Fibroblast of the aortic adventitia (primary cell): ENCODE results near the gene DOCK10. TPM values are rescaled to one million over a fixed set of nuclear protein-coding genes. Genes with fewer than 3 reads are reported as not detected.
"Not testable (repeated sequence)": the region's sequence is repeated elsewhere in the genome, so short reads cannot be mapped to it uniquely, and the experiment has no call there.

ENCODE experiments used
- DNase-seq: peaks from one replicate; pipeline ENCODE4 v3.0.0-alpha.2; 2010; ENCODE audit warnings: low read depth
- H3K4me3 ChIP-seq: 2 replicates; pipeline ENCODE4 v1.5.1; 2011; ENCODE audit warnings: low read depth, mild to moderate bottlenecking, control low read depth, low read length, moderate library complexity
- total RNA-seq: library from RNA; depleted of rRNA; stranded (reverse); fragments of >200 nt; gene quantifications from 2 replicates; pipeline ENCODE4 v1.2.3, GENCODE V29; 2012; ENCODE audit warnings: low replicate concordance
- TF ChIP-seq, protein P1 (sequence below): IDR thresholded peaks from 2 replicates; pipeline ENCODE4 v1.5.1; 2011; ENCODE audit warnings: mild to moderate bottlenecking, low read length, control low read depth, inconsistent platforms; ENCODE audit not compliant: insufficient read depth

Gene DOCK10
- total RNA-seq, 1 donor: 66.2 TPM

DNA sequence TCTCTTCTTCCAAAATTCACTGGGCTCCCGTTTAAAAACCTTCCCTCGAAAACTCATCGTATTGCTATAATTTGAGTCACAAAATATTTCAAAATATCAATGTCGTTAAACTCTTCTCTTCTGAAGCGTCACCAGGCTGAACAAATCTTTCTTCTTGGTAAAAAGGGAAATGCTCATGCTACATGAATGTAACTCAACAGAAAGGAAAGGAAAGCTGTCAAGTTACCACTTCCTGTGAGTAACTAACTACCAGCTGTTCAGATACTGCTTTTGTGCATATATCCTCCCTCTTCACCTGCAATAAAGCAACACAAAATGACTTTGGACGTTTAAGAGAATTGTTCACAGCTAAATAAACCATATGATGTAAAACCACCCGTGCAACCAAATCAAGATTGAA is 95.4 kb downstream of the DOCK10 start:
- TF ChIP-seq, protein P1, sequence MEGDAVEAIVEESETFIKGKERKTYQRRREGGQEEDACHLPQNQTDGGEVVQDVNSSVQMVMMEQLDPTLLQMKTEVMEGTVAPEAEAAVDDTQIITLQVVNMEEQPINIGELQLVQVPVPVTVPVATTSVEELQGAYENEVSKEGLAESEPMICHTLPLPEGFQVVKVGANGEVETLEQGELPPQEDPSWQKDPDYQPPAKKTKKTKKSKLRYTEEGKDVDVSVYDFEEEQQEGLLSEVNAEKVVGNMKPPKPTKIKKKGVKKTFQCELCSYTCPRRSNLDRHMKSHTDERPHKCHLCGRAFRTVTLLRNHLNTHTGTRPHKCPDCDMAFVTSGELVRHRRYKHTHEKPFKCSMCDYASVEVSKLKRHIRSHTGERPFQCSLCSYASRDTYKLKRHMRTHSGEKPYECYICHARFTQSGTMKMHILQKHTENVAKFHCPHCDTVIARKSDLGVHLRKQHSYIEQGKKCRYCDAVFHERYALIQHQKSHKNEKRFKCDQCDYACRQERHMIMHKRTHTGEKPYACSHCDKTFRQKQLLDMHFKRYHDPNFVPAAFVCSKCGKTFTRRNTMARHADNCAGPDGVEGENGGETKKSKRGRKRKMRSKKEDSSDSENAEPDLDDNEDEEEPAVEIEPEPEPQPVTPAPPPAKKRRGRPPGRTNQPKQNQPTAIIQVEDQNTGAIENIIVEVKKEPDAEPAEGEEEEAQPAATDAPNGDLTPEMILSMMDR: no peak
- no peak for DNase-seq
- no peak overlapping the region for H3K4me3 ChIP-seq

DNA sequence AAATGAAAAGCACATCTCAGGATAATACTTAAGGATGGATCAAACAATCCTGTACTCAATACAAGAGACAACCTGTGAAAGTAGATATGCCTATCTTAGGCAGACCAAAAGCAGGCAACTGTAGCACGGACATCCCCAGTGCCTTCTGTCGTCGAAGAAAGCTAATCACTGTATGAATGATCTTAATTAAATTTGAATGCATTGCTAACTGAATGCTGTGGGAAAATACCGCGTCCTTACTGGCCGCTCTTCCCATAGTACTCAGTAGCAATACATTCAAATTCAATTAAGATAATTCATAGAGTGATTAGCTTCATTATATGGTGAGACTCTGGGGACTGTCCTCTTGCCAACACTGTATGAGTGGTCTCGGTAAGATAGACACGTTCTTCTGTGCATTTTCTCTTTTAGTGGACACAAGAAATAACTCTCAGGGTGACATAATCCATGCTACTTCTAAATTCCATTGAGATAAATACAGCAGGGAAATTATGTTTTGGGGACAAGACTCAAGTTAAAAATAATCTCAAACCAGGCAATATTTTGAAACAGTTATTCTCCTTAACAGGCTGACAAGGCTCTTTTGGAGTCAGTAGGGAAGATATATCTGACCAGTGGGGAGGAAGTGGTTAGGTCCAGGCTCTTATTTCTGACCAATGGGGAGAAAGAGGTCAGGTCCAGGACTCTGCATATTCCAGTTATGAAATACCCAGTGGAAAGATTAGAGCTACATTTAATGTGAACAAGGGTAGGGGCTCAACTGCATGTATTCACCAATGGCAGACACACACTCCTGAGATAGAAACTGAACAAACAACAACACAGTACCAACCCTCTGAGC is 97.3 kb downstream of the DOCK10 start:
- DNase-seq: no peak
- H3K4me3 ChIP-seq: no peak overlapping the region
- TF ChIP-seq, protein P1: no peak

DNA sequence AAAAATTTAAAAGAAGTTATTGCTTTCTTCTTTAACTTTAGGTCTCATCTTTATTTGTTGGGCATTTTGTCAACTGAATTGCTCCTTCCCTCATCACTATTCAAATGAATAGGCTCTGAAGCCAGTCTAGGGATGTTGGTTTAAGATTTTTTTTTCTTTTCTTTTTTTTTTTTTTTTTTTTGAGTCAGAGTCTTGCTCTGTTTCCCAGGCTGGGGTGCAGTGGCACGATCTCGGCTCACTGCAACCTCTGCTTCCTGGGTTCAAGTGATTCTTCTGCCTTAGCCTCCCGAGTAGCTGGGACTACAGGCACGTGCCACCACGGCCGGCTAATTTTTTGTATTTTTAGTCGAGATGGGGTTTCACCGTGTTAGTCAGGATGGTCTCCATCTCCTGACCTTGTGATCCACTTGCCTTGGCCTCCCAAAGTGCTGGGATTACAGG is 98.6 kb downstream of the DOCK10 start:
- not testable (repeated sequence) for H3K4me3 ChIP-seq, DNase-seq

DNA sequence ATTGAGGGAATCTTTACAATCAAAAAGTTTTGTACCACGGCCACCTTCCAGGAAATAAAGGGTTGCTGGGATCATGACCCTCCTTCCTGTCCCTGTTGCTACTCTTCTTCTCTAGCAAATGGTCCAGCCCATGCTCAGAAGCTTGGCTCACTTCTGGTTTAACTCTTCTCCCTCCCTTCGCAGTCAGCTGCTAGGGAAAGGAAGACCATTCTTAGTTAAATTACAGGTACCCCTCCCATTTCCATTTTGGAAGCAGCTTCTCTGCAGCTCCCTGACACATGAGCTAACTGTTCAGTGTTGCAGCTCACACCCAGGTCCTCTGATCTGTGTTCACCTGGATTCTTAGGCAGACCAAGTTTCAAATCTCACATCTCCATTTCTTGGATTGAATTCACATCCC is 100.3 kb downstream of the DOCK10 start:
- H3K4me3 ChIP-seq: no peak overlapping the region
- TF ChIP-seq, protein P1: no peak
- no peak for DNase-seq

DNA sequence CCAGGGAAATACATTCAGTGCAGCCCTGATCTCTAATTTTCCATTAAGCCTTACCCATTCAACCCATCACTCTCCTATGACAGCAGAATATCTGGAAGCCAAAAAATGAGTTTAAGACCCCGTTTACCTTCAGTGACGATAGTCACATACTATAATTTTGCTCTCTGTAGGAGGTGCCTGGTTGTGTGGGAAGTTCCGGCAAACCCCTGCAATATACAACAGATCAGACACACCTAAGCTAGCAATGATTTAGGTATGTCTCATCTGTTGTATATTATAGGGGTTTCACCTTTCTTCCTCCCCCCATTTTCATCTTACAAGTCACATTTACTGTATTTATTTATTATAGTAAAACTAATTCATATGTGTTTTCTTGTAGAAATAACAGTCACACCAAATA is 101.7 kb downstream of the DOCK10 start:
- TF ChIP-seq, protein P1: no peak
- no peak for DNase-seq
- H3K4me3 ChIP-seq: no peak overlapping the region

DNA sequence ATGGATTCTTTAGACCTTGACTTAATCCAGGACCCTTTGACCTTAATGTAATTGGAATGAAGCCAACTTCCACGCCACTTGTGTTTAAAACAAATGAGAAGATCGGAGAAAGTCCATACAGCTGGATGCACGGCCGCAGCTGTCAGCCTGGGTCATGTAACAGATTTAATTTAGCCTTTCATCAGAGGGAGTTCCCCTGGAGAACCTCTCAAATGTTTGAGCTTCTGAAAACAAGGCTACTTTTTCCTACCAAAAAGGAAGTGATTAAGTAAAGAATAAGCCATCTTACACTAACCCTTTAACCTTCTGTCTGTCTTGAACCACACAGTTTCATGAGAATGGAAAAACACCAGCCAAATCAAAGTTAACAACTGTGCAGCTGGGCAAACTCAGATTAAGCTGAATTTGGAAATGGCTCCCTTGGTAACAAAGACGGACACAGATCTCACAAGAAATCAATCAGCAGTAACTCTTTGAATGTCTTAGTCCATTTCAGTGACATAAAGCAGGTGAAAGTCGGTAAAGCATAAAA is 103.6 kb downstream of the DOCK10 start:
- no peak for DNase-seq
- H3K4me3 ChIP-seq: no peak overlapping the region
- TF ChIP-seq, protein P1: no peak

DNA sequence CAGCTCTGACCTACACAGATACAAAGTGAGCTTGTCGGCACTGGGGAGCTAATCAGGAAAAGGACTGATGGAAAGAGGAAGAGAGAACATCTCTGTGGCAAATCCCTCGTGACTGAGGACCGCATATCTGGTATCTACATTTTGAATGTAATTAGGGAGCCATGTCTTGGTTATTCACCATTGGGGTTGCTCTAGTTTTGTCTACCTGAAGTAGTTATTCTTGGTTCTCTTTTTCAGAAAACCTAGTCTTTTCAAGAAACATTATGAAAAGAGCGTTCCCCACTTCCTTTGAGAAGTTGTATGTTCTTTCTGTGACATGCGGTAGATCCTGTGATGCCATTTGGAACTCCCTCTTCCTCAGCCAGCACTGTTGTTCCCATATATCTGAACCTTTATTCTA is 104.4 kb downstream of the DOCK10 start:
- TF ChIP-seq, protein P1: no peak
- no peak for DNase-seq
- H3K4me3 ChIP-seq: no peak overlapping the region
